ENCODE results near the gene KCNK6.
A peak's percentile ranks its signal among the peaks of the same experiment; 100 is the strongest.

Gene KCNK6

GRCh38 chr19:38298821-38299680 is 20.6 kb upstream of the KCNK6 start:
- DNase-seq, result no peak

- no peak for DNase-seq
These were observed 15.9 kb upstream of the KCNK6 start, which contains the start of gene C19orf33 for GRCh38 chr19:38303517-38304351. Gene C19orf33, plus strand, starts transcription at chr19:38304251. Its CDS starts 11 bp downstream, at chr19:38304262.

- no peak for DNase-seq
These were observed 15.2 kb upstream of the KCNK6 start for GRCh38 chr19:38304352-38304865.

- no peak for DNase-seq
These were observed 14.7 kb upstream of the KCNK6 start for GRCh38 chr19:38304866-38305429.

GRCh38 chr19:38306236-38306635 is 13.4 kb upstream of the KCNK6 start:
- DNase-seq, result no peak

GRCh38 chr19:38307076-38307475 is 12.6 kb upstream of the KCNK6 start:
- no peak for DNase-seq

- no peak for DNase-seq
These were observed 12.0 kb upstream of the KCNK6 start for GRCh38 chr19:38307597-38307996.

GRCh38 chr19:38308006-38308766 is 11.5 kb upstream of the KCNK6 start:
- DNase-seq, result no peak

- no peak for DNase-seq
These were observed 10.6 kb upstream of the KCNK6 start for GRCh38 chr19:38308926-38309614.

GRCh38 chr19:38309615-38310278 is 9.9 kb upstream of the KCNK6 start:
- no peak for DNase-seq

- no peak for DNase-seq
These were observed 9.4 kb upstream of the KCNK6 start for GRCh38 chr19:38310279-38310670.

- no peak for DNase-seq
These were observed 8.7 kb upstream of the KCNK6 start for GRCh38 chr19:38310986-38311385.

GRCh38 chr19:38315657-38316476 is 3.8 kb upstream of the KCNK6 start, which contains the start of gene YIF1B:
Gene YIF1B, minus strand, starts transcription at chr19:38315947. Its CDS starts 30 bp downstream, at chr19:38315917.
- peak; percentile 96 to 98 for DNase-seq

- no peak for DNase-seq
These were observed 3.1 kb upstream of the KCNK6 start for GRCh38 chr19:38316477-38317067.

GRCh38 chr19:38317104-38317612 is 2.5 kb upstream of the KCNK6 start:
- peak; percentile 43 to 49 for DNase-seq

GRCh38 chr19:38318660-38319059 is 985 bp upstream of the KCNK6 start:
- no peak for DNase-seq

GRCh38 chr19:38320969-38321339 is 1.3 kb downstream of the KCNK6 start:
- no peak for DNase-seq

GRCh38 chr19:38321646-38322196 is 2.1 kb downstream of the KCNK6 start:
- DNase-seq, result no peak

GRCh38 chr19:38323291-38323690 is 3.6 kb downstream of the KCNK6 start:
- no peak for DNase-seq

Data from activated T-cell treated with anti-CD3 and anti-CD28 coated beads, Interleukin-2, amount 50 U/mL, for 48 hours (primary cell).